ENCODE data around the gene IER5L. TPM values are rescaled to one million over a fixed set of nuclear protein-coding genes. Genes with fewer than 3 reads are reported as not detected.

IER5L gene
- total RNA-seq, 4 donors from 2014 or later: 10.9 to 16.1 (median 12.6) TPM

DNA sequence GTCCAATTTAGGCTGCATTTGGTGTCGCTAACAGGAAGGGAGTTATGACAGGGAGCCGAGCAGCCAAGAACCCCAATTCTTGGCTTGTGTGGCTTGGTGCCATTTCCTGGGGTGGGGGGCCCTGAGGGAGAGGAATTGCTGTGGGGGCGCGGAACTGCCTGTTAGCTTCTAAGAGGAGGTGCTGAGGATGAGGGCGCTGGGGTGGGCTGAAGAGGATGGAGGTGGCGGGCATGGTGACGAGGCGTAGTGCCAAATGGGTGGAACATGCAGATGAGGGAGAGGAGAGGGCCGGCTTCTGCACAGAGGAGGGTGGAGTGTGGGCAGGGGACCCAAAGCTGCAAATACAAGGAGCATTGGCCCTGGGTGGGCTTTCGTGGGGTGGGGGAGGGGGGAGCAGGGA is 27.9 kb downstream of the IER5L start:
- DNase-seq (ENCODE audit: low spot score in 2 of 2): no peak
- TF ChIP-seq POLR2A (IDR thresholded peaks at IDR 0.05): no peak
- TF ChIP-seq, protein P1, sequence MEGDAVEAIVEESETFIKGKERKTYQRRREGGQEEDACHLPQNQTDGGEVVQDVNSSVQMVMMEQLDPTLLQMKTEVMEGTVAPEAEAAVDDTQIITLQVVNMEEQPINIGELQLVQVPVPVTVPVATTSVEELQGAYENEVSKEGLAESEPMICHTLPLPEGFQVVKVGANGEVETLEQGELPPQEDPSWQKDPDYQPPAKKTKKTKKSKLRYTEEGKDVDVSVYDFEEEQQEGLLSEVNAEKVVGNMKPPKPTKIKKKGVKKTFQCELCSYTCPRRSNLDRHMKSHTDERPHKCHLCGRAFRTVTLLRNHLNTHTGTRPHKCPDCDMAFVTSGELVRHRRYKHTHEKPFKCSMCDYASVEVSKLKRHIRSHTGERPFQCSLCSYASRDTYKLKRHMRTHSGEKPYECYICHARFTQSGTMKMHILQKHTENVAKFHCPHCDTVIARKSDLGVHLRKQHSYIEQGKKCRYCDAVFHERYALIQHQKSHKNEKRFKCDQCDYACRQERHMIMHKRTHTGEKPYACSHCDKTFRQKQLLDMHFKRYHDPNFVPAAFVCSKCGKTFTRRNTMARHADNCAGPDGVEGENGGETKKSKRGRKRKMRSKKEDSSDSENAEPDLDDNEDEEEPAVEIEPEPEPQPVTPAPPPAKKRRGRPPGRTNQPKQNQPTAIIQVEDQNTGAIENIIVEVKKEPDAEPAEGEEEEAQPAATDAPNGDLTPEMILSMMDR (IDR thresholded peaks at IDR 0.05): no peak
- intact Hi-C loops (cut with DNase I; ENCODE audit: low total_unique reads): no loop called here
- no peak overlapping the region for H3K4me3 ChIP-seq (ENCODE audit: low read depth, poor library complexity, severe bottlenecking)
- 80 to 82% methylated on average over 10 of the region's 10 CpGs for WGBS, 2 donors

- no peak for TF ChIP-seq POLR2A (IDR thresholded peaks at IDR 0.05)
- TF ChIP-seq, protein P1 (IDR thresholded peaks at IDR 0.05): no peak
- intact Hi-C loops (cut with DNase I; ENCODE audit: low total_unique reads): no loop called here
- WGBS, 2 donors: 83 to 96% methylated on average over 5 to 6 of the region's 6 CpGs
- no peak overlapping the region for H3K4me3 ChIP-seq (ENCODE audit: low read depth, poor library complexity, severe bottlenecking)
- DNase-seq (ENCODE audit: low spot score in 2 of 2): no peak
Observed at GRCh38 chr9:129149442-129149841, 28.6 kb downstream of the IER5L start.

GRCh38 chr9:129148463-129149204 is 29.4 kb downstream of the IER5L start:
- no peak for DNase-seq (ENCODE audit: low spot score in 2 of 2)
- H3K4me3 ChIP-seq (ENCODE audit: low read depth, poor library complexity, severe bottlenecking): no peak overlapping the region
- TF ChIP-seq POLR2A (IDR thresholded peaks at IDR 0.05): no peak
- TF ChIP-seq, protein P1 (IDR thresholded peaks at IDR 0.05): no peak
- 77 to 79% methylated on average over 4 to 5 of the region's 6 CpGs for WGBS, 2 donors
- intact Hi-C loops (cut with DNase I; ENCODE audit: low total_unique reads): no loop called here

GRCh38 chr9:129146441-129146941 is 31.6 kb downstream of the IER5L start:
- 54 to 63% methylated on average over 7 of the region's 8 CpGs for WGBS, 2 donors
- intact Hi-C loops (cut with DNase I; ENCODE audit: low total_unique reads): no loop called here
- no peak overlapping the region for H3K4me3 ChIP-seq (ENCODE audit: low read depth, poor library complexity, severe bottlenecking)
- DNase-seq (ENCODE audit: low spot score in 2 of 2): no peak
- TF ChIP-seq POLR2A (IDR thresholded peaks at IDR 0.05): no peak
- TF ChIP-seq, protein P1 (IDR thresholded peaks at IDR 0.05): no peak

- no peak for DNase-seq (ENCODE audit: low spot score in 2 of 2)
- H3K4me3 ChIP-seq (ENCODE audit: low read depth, poor library complexity, severe bottlenecking): no peak overlapping the region
- intact Hi-C loops (cut with DNase I; ENCODE audit: low total_unique reads): no loop called here
- TF ChIP-seq POLR2A (IDR thresholded peaks at IDR 0.05): no peak
- TF ChIP-seq, protein P1 (IDR thresholded peaks at IDR 0.05): no peak
- 64 to 92% methylated on average over 6 to 7 of the region's 7 CpGs for WGBS, 2 donors
Observed at GRCh38 chr9:129145841-129146292, 32.2 kb downstream of the IER5L start.
